GM23338 (cell line): ENCODE results near the gene AFF2. TPM values are rescaled to one million over a fixed set of nuclear protein-coding genes. Genes with fewer than 3 reads are reported as not detected.

ENCODE experiments used
- ATAC-seq: fragments of 200-7000 bp; cut with Tn5 transposase; 3 replicates; pipeline ENCODE4 v1.9.1; 2020
- DNase-seq: peaks from one replicate; pipeline ENCODE4 v3.0.0-alpha.2; 2015; ENCODE audit warnings: low spot score
- H2AFZ ChIP-seq: fragments of 200-600 bp; sonication (generic); 2 replicates; pipeline ENCODE4 v1.8.0; 2016; ENCODE audit warnings: antibody characterized with exemption, mild to moderate bottlenecking, moderate library complexity
- H3F3A ChIP-seq: fragments of 200-600 bp; sonication (generic); replicated peaks from 2 replicates; pipeline ENCODE4 v1.8.0; 2017; ENCODE audit warnings: antibody characterized with exemption, mixed run types, low read depth
- H3K27ac ChIP-seq: fragments of 200-600 bp; sonication (generic); 2 replicates; pipeline ENCODE4 v1.6.1; 2016; ENCODE audit warnings: low read depth
- H3K27me3 ChIP-seq: fragments of 200-600 bp; sonication (generic); 2 replicates; pipeline ENCODE4 v1.8.0; 2016; ENCODE audit warnings: mild to moderate bottlenecking, mixed run types, moderate library complexity; ENCODE audit not compliant: insufficient read depth
- H3K36me3 ChIP-seq: fragments of 200-600 bp; sonication (generic); 2 replicates; pipeline ENCODE4 v1.8.0; 2016; ENCODE audit warnings: mild to moderate bottlenecking; ENCODE audit not compliant: insufficient read depth
- H3K4me1 ChIP-seq: fragments of 200-600 bp; sonication (generic); 2 replicates; pipeline ENCODE4 v1.8.0; 2016; ENCODE audit warnings: mild to moderate bottlenecking, moderate library complexity; ENCODE audit not compliant: insufficient read depth
- H3K4me2 ChIP-seq: fragments of 200-600 bp; sonication (generic); 2 replicates; pipeline ENCODE4 v1.7.1; 2017; ENCODE audit warnings: mixed run types
- H3K4me3 ChIP-seq: fragments of 200-600 bp; sonication (generic); 2 replicates; pipeline ENCODE4 v1.6.1; 2016; ENCODE audit warnings: mixed run types
- H3K79me2 ChIP-seq: fragments of 200-600 bp; sonication (generic); replicated peaks from 2 replicates; pipeline ENCODE4 v1.8.0; 2017; ENCODE audit warnings: mild to moderate bottlenecking; ENCODE audit not compliant: insufficient read depth
- H3K9me2 ChIP-seq: fragments of 200-600 bp; sonication (generic); 2 replicates; pipeline ENCODE4 v1.8.0; 2017; ENCODE audit not compliant: insufficient read depth
- H4K20me1 ChIP-seq: fragments of 200-600 bp; sonication (generic); replicated peaks from 2 replicates; pipeline ENCODE4 v1.8.0; 2017; ENCODE audit warnings: mild to moderate bottlenecking; ENCODE audit not compliant: insufficient read depth
- H3K27ac Mint-ChIP-seq: 2 replicates; pipeline ENCODE4 v1.8.0; 2020; ENCODE audit warnings: inconsistent platforms, mild to moderate bottlenecking, moderate library complexity, mixed read lengths
- H3K27me3 Mint-ChIP-seq: 3 replicates; pipeline ENCODE4 v1.8.0; 2022; ENCODE audit warnings: low read depth, mild to moderate bottlenecking, moderate library complexity, mixed read lengths, inconsistent platforms; ENCODE audit not compliant: insufficient read depth, poor library complexity
- H3K36me3 Mint-ChIP-seq: 3 replicates; pipeline ENCODE4 v1.8.0; 2021; ENCODE audit warnings: low read depth, mild to moderate bottlenecking, inconsistent platforms, moderate library complexity, mixed read lengths
- H3K4me1 Mint-ChIP-seq: 3 replicates; pipeline ENCODE4 v1.8.0; 2020; ENCODE audit warnings: mild to moderate bottlenecking, inconsistent platforms, mixed read lengths
- H3K4me3 Mint-ChIP-seq: 3 replicates; pipeline ENCODE4 v1.8.0; 2021; ENCODE audit warnings: moderate library complexity, mild to moderate bottlenecking, inconsistent platforms, mixed read lengths
- H3K9me3 Mint-ChIP-seq: 3 replicates; pipeline ENCODE4 v1.8.0; 2020; ENCODE audit warnings: moderate library complexity, mild to moderate bottlenecking, inconsistent platforms, mixed read lengths
- CREB1 ChIP-seq: fragments of 250-450 bp; sonication (Bioruptor Pico); IDR thresholded peaks from 2 replicates; pipeline ENCODE4 v1.5.0; 2020; ENCODE audit warnings: low read depth, mild to moderate bottlenecking, moderate library complexity
- CTCF ChIP-seq, 2 experiments: fragments of 200-600 bp in 1 of 2; sonication (generic) in 1 of 2; conservative IDR thresholded peaks; 2 replicates each; pipeline versions ENCODE4 v1.5.1 to v1.6.1; 2016 to 2017; ENCODE audit warnings: antibody characterized with exemption in 2 of 2, low read depth in 2 of 2, mild to moderate bottlenecking in 2 of 2, moderate library complexity in 1 of 2
- JUNB ChIP-seq: IDR thresholded peaks from one replicate; pipeline ENCODE4 v1.6.1; 2016; ENCODE audit warnings: antibody characterized with exemption; ENCODE audit not compliant: unreplicated experiment
- REST ChIP-seq: IDR thresholded peaks from one replicate; pipeline ENCODE4 v1.6.1; 2018; ENCODE audit warnings: antibody characterized with exemption; ENCODE audit not compliant: unreplicated experiment
- STAT1 ChIP-seq: IDR thresholded peaks from one replicate; pipeline ENCODE4 v1.6.1; 2016; ENCODE audit warnings: antibody characterized with exemption; ENCODE audit not compliant: unreplicated experiment
- ZNF114 ChIP-seq: fragments of 250-450 bp; sonication (Bioruptor Pico); IDR thresholded peaks from 2 replicates; pipeline ENCODE4 v1.5.0; 2020; ENCODE audit warnings: mild to moderate bottlenecking, moderate library complexity
- ZNF462 ChIP-seq: fragments of 250-450 bp; sonication (Bioruptor Pico); IDR thresholded peaks from 2 replicates; pipeline ENCODE4 v1.5.0; 2020; ENCODE audit warnings: mild to moderate bottlenecking, moderate library complexity
- polyA plus RNA-seq: library from polyadenylated mRNA; unstranded; fragments of >200 nt; fragmentation: Nextera tagmentation; extraction: Ambion mirVana; gene quantifications from 2 replicates; pipeline ENCODE4 v1.2.1, GENCODE V29; 2016
- total RNA-seq: library from RNA; depleted of rRNA; stranded (reverse); fragments of >200 nt; shearing (Covaris generic); gene quantifications from 2 replicates; pipeline ENCODE4 v1.2.3, GENCODE V29; 2014

AFF2 gene
- total and polyA plus RNA-seq, 2 experiments from 2014 or later, result 1.6 to 5.8 TPM

- DNase-seq (no peak), ATAC-seq (no peak)
- Histone ChIP-seq H3K36me3 (no peaks in the 10 kb centered on the region), H4K20me1 (no peaks in the 10 kb centered on the region), H3K27me3 (no peaks in the 10 kb centered on the region), H3K4me3 (no peak overlapping the region), H3F3A (no peaks in the 10 kb centered on the region), H3K27ac (no peak overlapping the region), H3K9me2 (no peaks in the 10 kb centered on the region), H2AFZ (no peak overlapping the region), H3K79me2 (no peaks in the 10 kb centered on the region), H3K4me2 (no peak overlapping the region), H3K4me1 (no peaks in the 10 kb centered on the region)
- TF ChIP-seq ZNF462, result no peak
- TF ChIP-seq CREB1 (CRISPR knock-in tag), result no peak
- no peak for TF ChIP-seq CTCF (conservative IDR thresholded peaks at IDR 0.05; ENCODE audit: low read depth in 2 of 2)
- TF ChIP-seq JUNB, result no peak
- TF ChIP-seq REST, result no peak
- TF ChIP-seq ZNF114 (CRISPR knock-in tag), result no peak
- TF ChIP-seq STAT1, result no peak
- Mint-ChIP-seq H3K4me3 (no peak overlapping the region), H3K4me1 (no peaks in the 10 kb centered on the region), H3K27ac (no peak overlapping the region), H3K27me3 (no peaks in the 10 kb centered on the region), H3K9me3 (no peaks in the 10 kb centered on the region), H3K36me3 (no peaks in the 10 kb centered on the region; the same call in 2 of the 3 replicates)
Observed at GRCh38 chrX:148732743-148733142, 232.3 kb downstream of the AFF2 start.
